Measurements from ENCODE around the gene PEAK1. TPM values are rescaled to one million over a fixed set of nuclear protein-coding genes. Genes with fewer than 3 reads are reported as not detected.

The PEAK1 gene
- total and polyA plus RNA-seq, 2 experiments from 2014 or later = 7.8 to 34.1 TPM

- H3K27ac Mint-ChIP-seq = no peak overlapping the region
These were observed 312.8 kb downstream of the PEAK1 start for GRCh38 chr15:77107068-77107467.

More at GRCh38 chr15:77107068-77107467, 312.8 kb downstream of the PEAK1 start:
- ATAC-seq (no peak), DNase-seq (ENCODE audit: low spot score) (no peak)
- Mint-ChIP-seq H3K36me3 (ENCODE audit: low read depth) (no peaks in the 10 kb centered on the region), H3K9me3 (no peaks in the 10 kb centered on the region), H3K27me3 (ENCODE audit: insufficient read depth, low read depth, poor library complexity) (peaks cover 2% of the 10 kb centered on the region), H3K4me1 (peaks cover 15% of the 10 kb centered on the region), H3K4me3 (no peak overlapping the region)
- Histone ChIP-seq H3K4me2 (no peak overlapping the region), H4K20me1 (replicated peaks; ENCODE audit: insufficient read depth) (no peaks in the 10 kb centered on the region), H3K79me2 (replicated peaks; ENCODE audit: insufficient read depth) (no peaks in the 10 kb centered on the region), H3K27me3 (ENCODE audit: insufficient read depth) (no peaks in the 10 kb centered on the region), H3K9me2 (ENCODE audit: insufficient read depth) (no peaks in the 10 kb centered on the region), H3K4me3 (no peak overlapping the region), H3K36me3 (ENCODE audit: insufficient read depth) (no peaks in the 10 kb centered on the region; the same call in 1 of the 2 replicates), H3F3A (replicated peaks; ENCODE audit: low read depth) (no peaks in the 10 kb centered on the region), H3K4me1 (ENCODE audit: insufficient read depth) (0 out of 2 replicates have a peak, but pooled peaks cover 6% of the 10 kb centered on the region), H2AFZ (no peak overlapping the region), H3K27ac (ENCODE audit: low read depth) (no peak overlapping the region)
- no peak for TF ChIP-seq NANOG (IDR thresholded peaks at IDR 0.05; ENCODE audit: borderline replicate concordance)
- TF ChIP-seq CTCF (conservative IDR thresholded peaks at IDR 0.05; ENCODE audit: low read depth in 2 of 2) = no peak
- no peak for TF ChIP-seq POLR2AphosphoS5 (IDR thresholded peaks at IDR 0.05; ENCODE audit: low read depth)
- no peak for TF ChIP-seq CREB1 (CRISPR knock-in tag; IDR thresholded peaks at IDR 0.05; ENCODE audit: low read depth)
- TF ChIP-seq ZNF114 (CRISPR knock-in tag; IDR thresholded peaks at IDR 0.05) = no peak
- TF ChIP-seq REST (IDR thresholded peaks at IDR 0.05; ENCODE audit: unreplicated experiment) = no peak
- no peak for TF ChIP-seq EZH2 (IDR thresholded peaks at IDR 0.05; ENCODE audit: low read depth, unreplicated experiment)
- no peak for TF ChIP-seq ZNF331 (CRISPR knock-in tag; IDR thresholded peaks at IDR 0.05; ENCODE audit: low read depth)
- no peak for TF ChIP-seq ZNF462 (CRISPR knock-in tag; IDR thresholded peaks at IDR 0.05)
- no peak for TF ChIP-seq JUNB (IDR thresholded peaks at IDR 0.05; ENCODE audit: unreplicated experiment)
- TF ChIP-seq EZH2phosphoT487 (IDR thresholded peaks at IDR 0.05; ENCODE audit: unreplicated experiment) = no peak
- no peak for TF ChIP-seq ETS1 (IDR thresholded peaks at IDR 0.05)
- no peak for TF ChIP-seq STAT1 (IDR thresholded peaks at IDR 0.05; ENCODE audit: unreplicated experiment)
